ENCODE results near the gene TCF7L1.
"Not testable (repeated sequence)": the region's sequence is repeated elsewhere in the genome, so short reads cannot be mapped to it uniquely, and the experiment has no call there.

TCF7L1 gene

GRCh38 chr2:85132834-85133637, at the start of gene TCF7L1:
TSS of gene TCF7L1 (plus strand) at chr2:85133392. CDS start at chr2:85133685, 293 bp downstream.
- DNase-seq (ENCODE audit: low read depth in 2 of 2): no peak

- DNase-seq (ENCODE audit: low read depth in 2 of 2): no peak
These were observed 47.6 kb upstream of the TCF7L1 start for GRCh38 chr2:85085563-85085962.

- DNase-seq (ENCODE audit: low read depth in 2 of 2): no peak
These were observed 45.7 kb upstream of the TCF7L1 start for GRCh38 chr2:85087541-85087940.

GRCh38 chr2:85088921-85089320, 44.3 kb upstream of the TCF7L1 start:
- DNase-seq (ENCODE audit: low read depth in 2 of 2): no peak

- DNase-seq (ENCODE audit: low read depth in 2 of 2): no peak
These were observed 43.6 kb upstream of the TCF7L1 start for GRCh38 chr2:85089585-85089984.

- DNase-seq (ENCODE audit: low read depth in 2 of 2): no peak
These were observed 41.4 kb upstream of the TCF7L1 start for GRCh38 chr2:85091838-85092237.

- no peak for DNase-seq (ENCODE audit: low read depth in 2 of 2)
These were observed 38.1 kb upstream of the TCF7L1 start for GRCh38 chr2:85095094-85095493.

- DNase-seq (ENCODE audit: low read depth in 2 of 2): no peak
These were observed 36.6 kb upstream of the TCF7L1 start for GRCh38 chr2:85096616-85097015.

- no peak for DNase-seq (ENCODE audit: low read depth in 2 of 2)
These were observed 29.0 kb upstream of the TCF7L1 start for GRCh38 chr2:85104228-85104627.

- no peak for DNase-seq (ENCODE audit: low read depth in 2 of 2)
These were observed 26.6 kb upstream of the TCF7L1 start for GRCh38 chr2:85106489-85107180.

- no peak for DNase-seq (ENCODE audit: low read depth in 2 of 2)
These were observed 22.1 kb upstream of the TCF7L1 start for GRCh38 chr2:85110991-85111560.

GRCh38 chr2:85111819-85112281, 21.3 kb upstream of the TCF7L1 start:
- no peak for DNase-seq (ENCODE audit: low read depth in 2 of 2)

- no peak for DNase-seq (ENCODE audit: low read depth in 2 of 2)
These were observed 20.1 kb upstream of the TCF7L1 start for GRCh38 chr2:85112906-85113625.

GRCh38 chr2:85114586-85115330, 18.4 kb upstream of the TCF7L1 start:
- DNase-seq (ENCODE audit: low read depth in 2 of 2): no peak

GRCh38 chr2:85116207-85116606, 17.0 kb upstream of the TCF7L1 start:
- DNase-seq (ENCODE audit: low read depth in 2 of 2): no peak

- DNase-seq (ENCODE audit: low read depth in 2 of 2): no peak
These were observed 13.3 kb upstream of the TCF7L1 start for GRCh38 chr2:85119900-85120299.

- no peak for DNase-seq (ENCODE audit: low read depth in 2 of 2)
These were observed 12.8 kb upstream of the TCF7L1 start for GRCh38 chr2:85120363-85120762.

GRCh38 chr2:85126462-85126861, 6.7 kb upstream of the TCF7L1 start:
- not testable (repeated sequence) for DNase-seq (ENCODE audit: low read depth in 2 of 2)

- DNase-seq (ENCODE audit: low read depth in 2 of 2): no peak
These were observed 3.3 kb upstream of the TCF7L1 start for GRCh38 chr2:85129861-85130260.

GRCh38 chr2:85130407-85130806, 2.8 kb upstream of the TCF7L1 start:
- DNase-seq (ENCODE audit: low read depth in 2 of 2): no peak

GRCh38 chr2:85131116-85131515, 2.1 kb upstream of the TCF7L1 start:
- DNase-seq (ENCODE audit: low read depth in 2 of 2): no peak
